K562 (cell line): Measurements from ENCODE around the gene ROR2. TPM values are rescaled to one million over a fixed set of nuclear protein-coding genes. Genes with fewer than 3 reads are reported as not detected.
A peak's percentile ranks its signal among the peaks of the same experiment; 100 is the strongest.

ENCODE experiments used
- ATAC-seq: fragments of 200-7000 bp; cut with Tn5 transposase; 3 replicates; pipeline ENCODE4 v1.9.1; 2020; ENCODE audit warnings: moderate library complexity
- BruUV-seq: library from RNA; stranded (reverse); fragments of 400-500 nt; replicated peaks from 2 replicates; lab custom pipeline; 2021; lab: Mats Ljungman, UMichigan
- CTCF ChIA-PET: fragments of 300-600 bp; formaldehyde crosslinking; extraction: SDS; loops from one replicate; lab custom pipeline; 2021; ENCODE audit warnings: low intra/inter-chr PET ratio; lab: Yijun Ruan, JAX
- POLR2A ChIA-PET: fragments of 300-600, 350-650 bp; sonication (Branson Sonifier 250); formaldehyde crosslinking; extraction: SDS; loops from one replicate; lab custom pipeline; 2021; ENCODE audit warnings: antibody characterized with exemption, inconsistent platforms; lab: Yijun Ruan, JAX
- DNase-seq, 4 experiments: peaks; one replicate each; pipeline versions ENCODE4 v3.0.0 to v3.0.0-alpha.2; 2011 to 2018; ENCODE audit warnings: low spot score in 3 of 4, mixed read lengths in 3 of 4; ENCODE audit errors: extremely low read depth in 1 of 4
- FAIRE-seq: peaks from 2 replicates; lab custom pipeline; 2011; peaks lifted over from hg19 to GRCh38; lab: Jason Lieb, UNC
- H2AFZ ChIP-seq: 2 replicates; pipeline ENCODE4 v1.6.0; 2011; ENCODE audit warnings: low read depth, low read length, control low read depth, inconsistent platforms
- H3K27ac ChIP-seq: fragments of 200-600 bp; 3 replicates; pipeline ENCODE4 v1.8.0; 2011; ENCODE audit warnings: low read depth, mild to moderate bottlenecking, control low read depth, inconsistent platforms, low read length, moderate library complexity, mixed read lengths; ENCODE audit errors: extremely low read depth
- H3K27me3 ChIP-seq, 2 experiments: fragments of 300-600 bp in 1 of 2; 2 replicates in 1 of 2; 3 replicates in 1 of 2; pipeline versions ENCODE4 v1.6.0 to v1.8.0; 2011; ENCODE audit warnings: inconsistent platforms in 2 of 2, low read length in 2 of 2, mild to moderate bottlenecking in 1 of 2, mixed read lengths in 1 of 2, moderate library complexity in 1 of 2; ENCODE audit not compliant: control insufficient read depth in 2 of 2, insufficient read depth in 2 of 2
- H3K36me3 ChIP-seq: fragments of 300-600 bp; 3 replicates; pipeline ENCODE4 v1.8.0; 2011; ENCODE audit warnings: mild to moderate bottlenecking, low read length, inconsistent platforms; ENCODE audit not compliant: control insufficient read depth, insufficient read depth
- H3K4me1 ChIP-seq, 2 experiments: fragments of 200-600 bp in 1 of 2; replicated peaks in 1 of 2; 2 replicates in 1 of 2; 3 replicates in 1 of 2; pipeline versions ENCODE4 v1.5.1 to v1.8.0; 2011; ENCODE audit warnings: inconsistent platforms in 2 of 2, low read length in 2 of 2, mild to moderate bottlenecking in 1 of 2, mixed read lengths in 1 of 2, moderate library complexity in 1 of 2; ENCODE audit not compliant: control insufficient read depth in 2 of 2, insufficient read depth in 2 of 2
- H3K4me2 ChIP-seq: 2 replicates; pipeline ENCODE4 v1.6.1; 2011; ENCODE audit warnings: low read length, control low read depth, inconsistent platforms, mixed read lengths; ENCODE audit not compliant: insufficient read depth
- H3K4me3 ChIP-seq: fragments of 200-600 bp; sonication (generic), shearing (Covaris generic); 2 replicates; pipeline ENCODE4 v1.5.1; 2016; ENCODE audit warnings: control low read depth, inconsistent platforms
- H3K79me2 ChIP-seq: fragments of 200-600 bp; 3 replicates; pipeline ENCODE4 v1.8.0; 2011; ENCODE audit warnings: low read length, inconsistent platforms; ENCODE audit not compliant: control insufficient read depth, insufficient read depth
- H3K9ac ChIP-seq, 2 experiments: 2 replicates each; pipeline versions ENCODE4 v1.6.0 to v1.6.1; 2011; ENCODE audit warnings: low read depth in 2 of 2, low read length in 2 of 2, control low read depth in 1 of 2, inconsistent platforms in 1 of 2, mild to moderate bottlenecking in 1 of 2, mixed read lengths in 1 of 2; ENCODE audit not compliant: insufficient read depth in 1 of 2
- H3K9me1 ChIP-seq: one replicate; pipeline ENCODE4 v1.6.0; 2011; ENCODE audit warnings: inconsistent platforms, mild to moderate bottlenecking, low read length, moderate library complexity; ENCODE audit not compliant: control insufficient read depth, insufficient read depth
- H3K9me3 ChIP-seq: replicated peaks from 2 replicates; pipeline ENCODE4 v1.5.1; 2011; ENCODE audit warnings: low read depth, low read length, inconsistent platforms; ENCODE audit not compliant: control insufficient read depth, insufficient read depth
- H4K20me1 ChIP-seq: replicated peaks from 2 replicates; pipeline ENCODE4 v1.6.1; 2011; ENCODE audit warnings: low read length, inconsistent platforms, mixed read lengths; ENCODE audit not compliant: control insufficient read depth, insufficient read depth
- KLF1 ChIP-seq: fragments of 450-650 bp; IDR thresholded peaks from 2 replicates; pipeline ENCODE4 v1.6.1; 2016; ENCODE audit warnings: missing genetic modification characterization, missing compliant biosample characterization
- ZNF75A ChIP-seq: fragments of 450-650 bp; formaldehyde crosslinking; IDR thresholded peaks from 2 replicates; pipeline ENCODE4 v1.4.0; 2020; ENCODE audit warnings: mild to moderate bottlenecking
- WGBS: fragments of 100-300 bp; shearing (Covaris generic); methylation state at CpG from one replicate; pipeline ENCODE4 v1.1.6; 2016; ENCODE audit warnings: low coverage, mixed read lengths; ENCODE audit not compliant: insufficient coverage; ENCODE audit errors: missing lambda C conversion rate; 5-methylcytosine and 5-hydroxymethylcytosine counted together
- in situ Hi-C: fragments of 300-500 bp; cut with MboI; formaldehyde crosslinking; loops from 4 replicates; pipeline ENCODE4 v1.15.0; 2018; ENCODE audit warnings: inconsistent platforms, mixed read lengths
- intact Hi-C: fragments of 100-400 bp; cut with micrococcal nuclease; formaldehyde crosslinking; loops from 2 replicates; pipeline ENCODE4 v1.14.2; 2022
- polyA plus RNA-seq, 8 experiments: library from polyadenylated mRNA; depleted of rRNA in 4 of 8; stranded (reverse) in 5 of 8; unstranded in 3 of 8; fragments of >200 nt; fragmentation: Nextera tagmentation in 2 of 8; fragmentation: Illumina TruSeq in 1 of 8; extraction: Ambion mirVana in 2 of 8; extraction: Trizol in 1 of 8; gene quantifications; 2 replicates each; pipeline versions ENCODE4 v1.2.1 to v1.2.3, GENCODE V29; 2011 to 2014; ENCODE audit warnings: inconsistent platforms in 1 of 8, missing spikeins in 1 of 8
- total RNA-seq, 7 experiments: library from RNA; depleted of rRNA in 6 of 7; stranded (reverse); fragments of >200 nt in 6 of 7; fragmentation: Illumina TruSeq in 2 of 7; extraction: Trizol in 2 of 7; gene quantifications; 2 replicates each; pipeline versions ENCODE4 v1.2.1 to v1.2.3, GENCODE V29; 2011 to 2021; ENCODE audit warnings: low replicate concordance in 1 of 7
- TF ChIP-seq, protein P1 (sequence below): IDR thresholded peaks from 2 replicates; pipeline ENCODE4 v1.6.1; 2016; ENCODE audit warnings: missing genetic modification characterization, missing compliant biosample characterization
- TF ChIP-seq, protein P2 (sequence below): sonication (generic); formaldehyde crosslinking; IDR thresholded peaks from 2 replicates; pipeline ENCODE4 v1.8.1; 2023; ENCODE audit warnings: mild to moderate bottlenecking, missing genetic modification reagents, moderate library complexity
- TF ChIP-seq, protein P3 (sequence below), 2 experiments: fragments of 450-650 bp; IDR thresholded peaks; 2 replicates each; pipeline ENCODE4 v1.6.1; 2016
- TF ChIP-seq, protein P4 (sequence below): fragments of 450-650 bp; formaldehyde crosslinking; conservative IDR thresholded peaks from 2 replicates; pipeline ENCODE4 v1.4.0; 2022; ENCODE audit warnings: mild to moderate bottlenecking, missing genetic modification characterization

The ROR2 gene
- total and polyA plus RNA-seq, 9 of the 15 experiments (the other 6 are each of a cell fraction or from before 2014, with no cell fraction given), result 5.6 to 33.8 (median 15.3) TPM

DNA sequence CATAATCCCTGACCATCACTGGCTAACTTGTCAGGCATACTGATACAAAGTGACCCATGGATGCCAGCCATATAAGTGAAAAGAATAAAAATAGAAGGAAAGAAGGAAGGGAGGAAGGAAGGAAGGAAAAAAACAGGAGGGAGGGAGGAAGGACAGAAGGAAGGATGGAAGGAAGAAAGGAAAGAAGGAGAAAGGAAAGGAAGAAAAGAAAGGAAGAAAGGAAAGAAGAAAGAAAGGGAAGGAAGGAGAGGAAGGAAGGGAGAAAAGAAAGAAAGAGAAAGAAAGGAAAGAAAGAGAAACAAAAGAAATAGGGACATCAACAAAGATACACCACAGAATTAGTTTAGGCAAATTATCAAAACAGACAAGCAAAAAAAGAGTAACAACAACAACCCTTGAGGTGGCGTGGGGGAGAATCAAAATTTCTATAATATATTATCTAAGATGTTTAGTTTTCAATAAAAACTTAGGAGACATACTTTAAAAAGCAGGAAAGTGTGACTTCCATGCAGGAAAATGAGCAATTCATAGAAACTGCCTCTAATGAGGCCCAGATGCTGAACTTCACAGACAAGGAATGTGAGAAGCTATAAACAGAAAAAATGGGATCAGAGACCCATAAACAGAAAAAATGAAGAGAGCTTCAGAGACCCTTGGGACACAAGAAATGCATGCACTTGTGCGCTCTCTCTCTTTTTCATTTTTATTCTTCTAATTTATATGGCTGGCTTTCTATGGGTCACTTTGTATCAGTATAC, 430.3 kb downstream of the ROR2 start:
- ATAC-seq (no peak), DNase-seq (no peak), FAIRE-seq (no peak)
- H3K4me3 ChIP-seq, result no peak overlapping the region
- H3K36me3 ChIP-seq, result no peaks in the 10 kb centered on the region
- no peaks in the 10 kb centered on the region for H4K20me1 ChIP-seq
- H3K27ac ChIP-seq, result no peak overlapping the region
- H2AFZ ChIP-seq, result no peak overlapping the region
- in situ Hi-C loops, result no loop called here
- H3K9ac ChIP-seq, result no peak overlapping the region
- no peaks in the 10 kb centered on the region for H3K27me3 ChIP-seq
- TF ChIP-seq, protein P1, sequence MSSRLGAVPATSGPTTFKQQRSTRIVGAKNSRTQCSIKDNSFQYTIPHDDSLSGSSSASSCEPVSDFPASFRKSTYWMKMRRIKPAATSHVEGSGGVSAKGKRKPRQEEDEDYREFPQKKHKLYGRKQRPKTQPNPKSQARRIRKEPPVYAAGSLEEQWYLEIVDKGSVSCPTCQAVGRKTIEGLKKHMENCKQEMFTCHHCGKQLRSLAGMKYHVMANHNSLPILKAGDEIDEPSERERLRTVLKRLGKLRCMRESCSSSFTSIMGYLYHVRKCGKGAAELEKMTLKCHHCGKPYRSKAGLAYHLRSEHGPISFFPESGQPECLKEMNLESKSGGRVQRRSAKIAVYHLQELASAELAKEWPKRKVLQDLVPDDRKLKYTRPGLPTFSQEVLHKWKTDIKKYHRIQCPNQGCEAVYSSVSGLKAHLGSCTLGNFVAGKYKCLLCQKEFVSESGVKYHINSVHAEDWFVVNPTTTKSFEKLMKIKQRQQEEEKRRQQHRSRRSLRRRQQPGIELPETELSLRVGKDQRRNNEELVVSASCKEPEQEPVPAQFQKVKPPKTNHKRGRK (tag), result peak; percentile 20; the same call in 1 of the 2 replicates
- no peak for TF ChIP-seq KLF1 (tag)
- TF ChIP-seq, protein P2, sequence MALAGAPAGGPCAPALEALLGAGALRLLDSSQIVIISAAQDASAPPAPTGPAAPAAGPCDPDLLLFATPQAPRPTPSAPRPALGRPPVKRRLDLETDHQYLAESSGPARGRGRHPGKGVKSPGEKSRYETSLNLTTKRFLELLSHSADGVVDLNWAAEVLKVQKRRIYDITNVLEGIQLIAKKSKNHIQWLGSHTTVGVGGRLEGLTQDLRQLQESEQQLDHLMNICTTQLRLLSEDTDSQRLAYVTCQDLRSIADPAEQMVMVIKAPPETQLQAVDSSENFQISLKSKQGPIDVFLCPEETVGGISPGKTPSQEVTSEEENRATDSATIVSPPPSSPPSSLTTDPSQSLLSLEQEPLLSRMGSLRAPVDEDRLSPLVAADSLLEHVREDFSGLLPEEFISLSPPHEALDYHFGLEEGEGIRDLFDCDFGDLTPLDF, result no peak
- TF ChIP-seq, protein P3, sequence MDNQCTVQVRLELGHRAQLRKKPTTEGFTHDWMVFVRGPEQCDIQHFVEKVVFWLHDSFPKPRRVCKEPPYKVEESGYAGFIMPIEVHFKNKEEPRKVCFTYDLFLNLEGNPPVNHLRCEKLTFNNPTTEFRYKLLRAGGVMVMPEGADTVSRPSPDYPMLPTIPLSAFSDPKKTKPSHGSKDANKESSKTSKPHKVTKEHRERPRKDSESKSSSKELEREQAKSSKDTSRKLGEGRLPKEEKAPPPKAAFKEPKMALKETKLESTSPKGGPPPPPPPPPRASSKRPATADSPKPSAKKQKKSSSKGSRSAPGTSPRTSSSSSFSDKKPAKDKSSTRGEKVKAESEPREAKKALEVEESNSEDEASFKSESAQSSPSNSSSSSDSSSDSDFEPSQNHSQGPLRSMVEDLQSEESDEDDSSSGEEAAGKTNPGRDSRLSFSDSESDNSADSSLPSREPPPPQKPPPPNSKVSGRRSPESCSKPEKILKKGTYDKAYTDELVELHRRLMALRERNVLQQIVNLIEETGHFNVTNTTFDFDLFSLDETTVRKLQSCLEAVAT (IDR thresholded peaks at IDR 0.05), result 0 out of 4 replicates have a peak, but pooled peaks of 1 of the 2 experiments have one; percentile 37
- no peak for TF ChIP-seq ZNF75A
- TF ChIP-seq, protein P4, sequence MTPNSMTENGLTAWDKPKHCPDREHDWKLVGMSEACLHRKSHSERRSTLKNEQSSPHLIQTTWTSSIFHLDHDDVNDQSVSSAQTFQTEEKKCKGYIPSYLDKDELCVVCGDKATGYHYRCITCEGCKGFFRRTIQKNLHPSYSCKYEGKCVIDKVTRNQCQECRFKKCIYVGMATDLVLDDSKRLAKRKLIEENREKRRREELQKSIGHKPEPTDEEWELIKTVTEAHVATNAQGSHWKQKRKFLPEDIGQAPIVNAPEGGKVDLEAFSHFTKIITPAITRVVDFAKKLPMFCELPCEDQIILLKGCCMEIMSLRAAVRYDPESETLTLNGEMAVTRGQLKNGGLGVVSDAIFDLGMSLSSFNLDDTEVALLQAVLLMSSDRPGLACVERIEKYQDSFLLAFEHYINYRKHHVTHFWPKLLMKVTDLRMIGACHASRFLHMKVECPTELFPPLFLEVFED (CRISPR knock-in tag), result 0 out of 2 replicates have a peak, but pooled peaks have one; percentile 13
- CTCF ChIA-PET, result no interaction called here
- POLR2A ChIA-PET, result interaction anchor here (0.6 to 0.7 kb wide), 2 partner anchors 453 to 579 kb away, joined by 3 read pairs; no protein-coding TSS in a partner anchor
- WGBS, result 3% methylated on average over 2 of the region's 2 CpGs
- BruUV-seq, result no TSS peak
- no peaks in the 10 kb centered on the region for H3K9me1 ChIP-seq
- no peak overlapping the region for H3K4me2 ChIP-seq
- no peaks in the 10 kb centered on the region; the same call in 1 of the 2 replicates for H3K9me3 ChIP-seq
- intact Hi-C loops, result no loop called here
- H3K4me1 ChIP-seq, result no peaks in the 10 kb centered on the region
- no peaks in the 10 kb centered on the region for H3K79me2 ChIP-seq
